Astrocyte (in vitro differentiated cells and primary cell): Measurements from ENCODE around the gene PSAT1. TPM values are rescaled to one million over a fixed set of nuclear protein-coding genes. Genes with fewer than 3 reads are reported as not detected.
"Not testable (repeated sequence)": the region's sequence is repeated elsewhere in the genome, so short reads cannot be mapped to it uniquely, and the experiment has no call there.

Experiments used
- DNase-seq: peaks from one replicate; pipeline ENCODE4 v3.0.0-alpha.2; 2010; ENCODE audit warnings: low read depth
- FAIRE-seq: peaks from 2 replicates; lab custom pipeline; 2011; peaks lifted over from hg19 to GRCh38; lab: Jason Lieb, UNC
- H2AFZ ChIP-seq: 2 replicates; pipeline ENCODE4 v1.6.0; 2012; ENCODE audit warnings: low read depth, low read length, inconsistent platforms
- H3K27ac ChIP-seq: 2 replicates; pipeline ENCODE4 v1.5.1; 2011; ENCODE audit warnings: low read depth, low read length, inconsistent platforms
- H3K27me3 ChIP-seq: 2 replicates; pipeline ENCODE4 v1.6.0; 2011; ENCODE audit warnings: low read length, inconsistent platforms; ENCODE audit not compliant: insufficient read depth
- H3K36me3 ChIP-seq: 2 replicates; pipeline ENCODE4 v1.5.1; 2011; ENCODE audit warnings: low read length, inconsistent platforms; ENCODE audit not compliant: insufficient read depth
- H3K4me1 ChIP-seq: 2 replicates; pipeline ENCODE4 v1.5.1; 2011; ENCODE audit warnings: low read length, inconsistent platforms; ENCODE audit not compliant: insufficient read depth
- H3K4me2 ChIP-seq: 2 replicates; pipeline ENCODE4 v1.6.0; 2012; ENCODE audit warnings: low read length, inconsistent platforms
- H3K4me3 ChIP-seq: 2 replicates; pipeline ENCODE4 v1.5.1; 2011; ENCODE audit warnings: low read depth, mild to moderate bottlenecking, low read length, inconsistent platforms; ENCODE audit not compliant: insufficient read depth
- H3K79me2 ChIP-seq: 2 replicates; pipeline ENCODE4 v1.6.0; 2012; ENCODE audit warnings: mild to moderate bottlenecking, low read length, inconsistent platforms; ENCODE audit not compliant: insufficient read depth
- H3K9ac ChIP-seq: 2 replicates; pipeline ENCODE4 v1.6.0; 2012; ENCODE audit warnings: mild to moderate bottlenecking, low read length, inconsistent platforms
- H3K9me3 ChIP-seq: 2 replicates; pipeline ENCODE4 v1.5.1; 2012; ENCODE audit warnings: low read depth, mild to moderate bottlenecking, low read length, inconsistent platforms; ENCODE audit not compliant: insufficient read depth
- H4K20me1 ChIP-seq: 2 replicates; pipeline ENCODE4 v1.6.0; 2012; ENCODE audit warnings: low read length, inconsistent platforms; ENCODE audit not compliant: insufficient read depth
- H3K27ac Mint-ChIP-seq: one replicate; pipeline ENCODE4 v1.8.0; 2021; ENCODE audit warnings: mild to moderate bottlenecking, mixed read lengths; ENCODE audit not compliant: unreplicated experiment
- H3K27me3 Mint-ChIP-seq: one replicate; pipeline ENCODE4 v1.8.0; 2021; ENCODE audit warnings: low read depth, mixed read lengths; ENCODE audit not compliant: unreplicated experiment
- H3K36me3 Mint-ChIP-seq: one replicate; pipeline ENCODE4 v1.8.0; 2021; ENCODE audit warnings: low read depth, mixed read lengths; ENCODE audit not compliant: unreplicated experiment
- H3K4me1 Mint-ChIP-seq: one replicate; pipeline ENCODE4 v1.8.0; 2021; ENCODE audit warnings: low read depth, mixed read lengths; ENCODE audit not compliant: unreplicated experiment
- H3K4me3 Mint-ChIP-seq: one replicate; pipeline ENCODE4 v1.8.0; 2021; ENCODE audit warnings: mild to moderate bottlenecking, moderate library complexity, mixed read lengths; ENCODE audit not compliant: unreplicated experiment
- H3K9me3 Mint-ChIP-seq: one replicate; pipeline ENCODE4 v1.8.0; 2021; ENCODE audit warnings: mild to moderate bottlenecking, mixed read lengths; ENCODE audit not compliant: unreplicated experiment
- EZH2 ChIP-seq: IDR thresholded peaks from 2 replicates; pipeline ENCODE4 v1.6.1; 2012; ENCODE audit warnings: mild to moderate bottlenecking, low read length, inconsistent platforms; ENCODE audit not compliant: insufficient read depth
- total RNA-seq: library from RNA; stranded (reverse); gene quantifications from 2 replicates; pipeline ENCODE4 v1.2.1, GENCODE V29; 2021
- TF ChIP-seq, protein P1 (sequence below): IDR thresholded peaks from 2 replicates; pipeline ENCODE4 v1.5.1; 2011; ENCODE audit warnings: low read depth, mild to moderate bottlenecking, inconsistent platforms, low read length, moderate library complexity; ENCODE audit not compliant: insufficient read depth

PSAT1 gene
- total RNA-seq, 1 donor from 2014 or later, result 335 TPM

DNA sequence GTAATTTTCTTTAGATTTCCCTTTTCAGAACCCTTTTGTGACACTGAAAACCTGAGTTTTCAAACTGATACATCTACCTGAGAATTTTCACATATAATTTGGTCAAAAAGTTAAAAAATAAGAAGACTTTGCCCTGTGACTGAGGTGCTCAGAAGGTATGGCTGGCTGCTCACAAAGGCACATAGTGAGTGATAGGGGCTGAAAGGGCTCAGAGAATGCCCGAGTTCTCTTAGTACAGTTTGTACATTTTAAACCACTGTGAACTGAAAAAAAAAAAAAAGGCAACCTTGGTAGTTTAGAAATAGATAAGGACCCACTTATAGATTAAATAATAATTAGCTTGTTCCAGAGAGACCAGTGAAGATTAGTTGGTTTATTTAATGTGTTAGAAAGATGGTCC, 18.1 kb upstream of the PSAT1 start:
- no peaks in the 10 kb centered on the region for H3K36me3 ChIP-seq
- DNase-seq, result no peak
- H3K9ac ChIP-seq, result no peak overlapping the region
- H3K27ac ChIP-seq, result no peak overlapping the region
- no peaks in the 10 kb centered on the region for H4K20me1 ChIP-seq
- Mint-ChIP-seq H3K27me3 (no peaks in the 10 kb centered on the region), H3K4me3 (no peak overlapping the region), H3K4me1 (peaks cover 29% of the 10 kb centered on the region), H3K9me3 (peaks cover 3% of the 10 kb centered on the region), H3K27ac (no peak overlapping the region), H3K36me3 (no peaks in the 10 kb centered on the region)
- H3K4me3 ChIP-seq, result no peak overlapping the region
- H3K79me2 ChIP-seq, result no peaks in the 10 kb centered on the region
- no peak for FAIRE-seq
- no peak overlapping the region for H2AFZ ChIP-seq
- no peaks in the 10 kb centered on the region for H3K27me3 ChIP-seq
- H3K4me1 ChIP-seq, result no peaks in the 10 kb centered on the region
- no peak overlapping the region for H3K4me2 ChIP-seq
- TF ChIP-seq, protein P1, sequence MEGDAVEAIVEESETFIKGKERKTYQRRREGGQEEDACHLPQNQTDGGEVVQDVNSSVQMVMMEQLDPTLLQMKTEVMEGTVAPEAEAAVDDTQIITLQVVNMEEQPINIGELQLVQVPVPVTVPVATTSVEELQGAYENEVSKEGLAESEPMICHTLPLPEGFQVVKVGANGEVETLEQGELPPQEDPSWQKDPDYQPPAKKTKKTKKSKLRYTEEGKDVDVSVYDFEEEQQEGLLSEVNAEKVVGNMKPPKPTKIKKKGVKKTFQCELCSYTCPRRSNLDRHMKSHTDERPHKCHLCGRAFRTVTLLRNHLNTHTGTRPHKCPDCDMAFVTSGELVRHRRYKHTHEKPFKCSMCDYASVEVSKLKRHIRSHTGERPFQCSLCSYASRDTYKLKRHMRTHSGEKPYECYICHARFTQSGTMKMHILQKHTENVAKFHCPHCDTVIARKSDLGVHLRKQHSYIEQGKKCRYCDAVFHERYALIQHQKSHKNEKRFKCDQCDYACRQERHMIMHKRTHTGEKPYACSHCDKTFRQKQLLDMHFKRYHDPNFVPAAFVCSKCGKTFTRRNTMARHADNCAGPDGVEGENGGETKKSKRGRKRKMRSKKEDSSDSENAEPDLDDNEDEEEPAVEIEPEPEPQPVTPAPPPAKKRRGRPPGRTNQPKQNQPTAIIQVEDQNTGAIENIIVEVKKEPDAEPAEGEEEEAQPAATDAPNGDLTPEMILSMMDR, result no peak
- TF ChIP-seq EZH2, result no peak
- no peaks in the 10 kb centered on the region for H3K9me3 ChIP-seq

DNA sequence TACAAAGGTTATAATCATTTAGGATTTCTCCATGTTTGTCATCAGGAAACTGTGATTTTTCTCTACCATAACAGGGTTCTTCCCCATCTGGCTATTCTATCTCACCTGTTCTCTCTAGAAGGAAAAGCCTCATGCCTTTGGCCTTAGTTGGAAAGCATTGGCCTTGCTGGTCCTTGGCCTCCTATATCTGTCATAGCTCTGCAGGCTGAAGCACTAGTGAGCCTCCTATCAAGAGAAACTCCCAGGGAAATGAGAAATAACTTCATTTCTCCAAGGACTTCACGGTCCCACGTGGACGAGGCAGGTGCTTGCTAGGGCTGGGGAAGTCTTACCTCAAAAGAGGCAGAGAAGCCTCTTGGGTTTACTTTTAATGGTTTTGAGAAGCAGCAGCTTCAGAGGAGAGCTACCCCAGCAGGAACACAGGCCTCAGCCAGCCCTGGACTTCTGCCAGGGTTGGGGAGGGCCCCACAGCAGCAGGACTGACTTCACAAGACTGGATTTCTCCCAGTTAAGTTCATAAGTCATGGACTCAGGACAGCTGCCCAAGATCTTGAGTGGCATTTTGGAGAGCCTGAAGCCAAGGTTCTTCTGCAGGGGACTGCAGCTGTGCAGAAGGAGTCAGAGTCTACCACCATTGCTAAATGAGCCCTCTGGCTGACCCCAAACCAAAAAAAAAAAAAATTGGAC, 15.8 kb upstream of the PSAT1 start:
- Histone ChIP-seq H3K36me3 (no peaks in the 10 kb centered on the region), H2AFZ (no peak overlapping the region), H3K4me2 (no peak overlapping the region), H3K79me2 (no peaks in the 10 kb centered on the region), H3K4me1 (no peaks in the 10 kb centered on the region), H3K9me3 (no peaks in the 10 kb centered on the region), H3K9ac (no peak overlapping the region), H3K27ac (no peak overlapping the region), H4K20me1 (no peaks in the 10 kb centered on the region), H3K4me3 (no peak overlapping the region), H3K27me3 (no peaks in the 10 kb centered on the region)
- DNase-seq (peak; percentile 85), FAIRE-seq (no peak)
- peaks cover 24% of the 10 kb centered on the region for H3K4me1 Mint-ChIP-seq
- H3K27ac Mint-ChIP-seq, result peak overlapping the region; percentile 12
- no peaks in the 10 kb centered on the region for H3K36me3 Mint-ChIP-seq
- no peak overlapping the region for H3K4me3 Mint-ChIP-seq
- peaks cover under 1% of the 10 kb centered on the region for H3K27me3 Mint-ChIP-seq
- TF ChIP-seq, protein P1, result no peak
- TF ChIP-seq EZH2, result no peak
- peaks cover 5% of the 10 kb centered on the region for H3K9me3 Mint-ChIP-seq

DNA sequence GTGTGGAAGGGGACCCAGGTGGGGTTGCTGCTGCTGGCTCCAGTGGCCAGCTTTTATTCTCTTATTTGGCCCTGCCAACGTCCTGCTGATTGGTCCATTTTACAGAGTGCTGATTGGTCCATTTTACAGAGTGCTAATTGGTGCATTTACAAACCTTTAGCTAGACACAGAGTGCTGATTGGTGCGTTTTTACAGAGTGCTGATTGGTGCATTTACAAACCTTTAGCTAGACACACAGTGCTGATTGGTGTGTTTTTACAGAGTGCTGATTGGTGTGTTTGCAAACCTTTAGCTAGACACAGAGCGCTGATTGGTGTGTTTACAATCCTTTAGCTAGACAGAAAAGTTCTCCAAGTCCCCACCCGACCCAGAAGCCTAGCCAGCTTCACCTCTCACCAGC, 12.7 kb upstream of the PSAT1 start:
- not testable (repeated sequence) for H3K4me1 ChIP-seq, DNase-seq, H3K36me3 ChIP-seq, H3K36me3 Mint-ChIP-seq, H3K79me2 ChIP-seq, H4K20me1 ChIP-seq, H3K27ac Mint-ChIP-seq, H3K4me3 Mint-ChIP-seq, H3K4me2 ChIP-seq, H3K27ac ChIP-seq, H2AFZ ChIP-seq, H3K4me3 ChIP-seq, H3K27me3 ChIP-seq, FAIRE-seq, H3K27me3 Mint-ChIP-seq, H3K9ac ChIP-seq, H3K9me3 ChIP-seq, H3K9me3 Mint-ChIP-seq
- H3K4me1 Mint-ChIP-seq, result peaks cover 15% of the 10 kb centered on the region
